Sigmoid colon (tissue), 4 donors: Measurements from ENCODE around the gene KCNK1.

Experiments used
- POLR2A ChIP-seq, 2 donors: fragments of 450-650 bp; IDR thresholded peaks; one replicate each; pipeline ENCODE4 v1.6.1; 2016; ENCODE audit warnings: antibody characterized with exemption in 2 of 2, mild to moderate bottlenecking in 2 of 2, moderate library complexity in 2 of 2
- POLR2AphosphoS5 ChIP-seq, 4 donors: sonication (generic); formaldehyde crosslinking; IDR thresholded peaks; one replicate each; pipeline ENCODE4 v1.6.1; 2017; ENCODE audit warnings: antibody characterized with exemption in 4 of 4

DNA sequence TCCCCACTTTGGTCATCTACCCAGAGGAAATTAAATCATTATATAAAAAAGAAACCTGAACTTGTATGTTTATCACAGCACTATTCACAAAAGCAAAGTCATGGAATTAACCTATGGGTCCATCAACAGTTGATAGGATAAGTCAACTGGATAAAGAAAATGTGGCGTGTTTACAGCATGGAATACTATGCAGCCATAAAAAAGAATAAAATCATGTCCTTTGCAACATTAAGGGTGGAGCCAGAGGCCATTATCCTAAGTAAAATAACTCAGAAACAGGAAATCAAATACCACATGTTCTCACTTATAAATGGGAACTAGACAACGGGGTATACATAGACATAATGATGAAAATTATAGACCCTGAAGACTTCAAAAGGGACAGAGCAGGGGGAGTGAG, 27.6 kb upstream of the KCNK1 start:
- TF ChIP-seq POLR2AphosphoS5 (IDR thresholded peaks at IDR 0.05) (no peak), POLR2A (IDR thresholded peaks at IDR 0.05) (no peak)
